NCI-H2107 (cell line): ENCODE measurements around the gene PRKN.

Experiments used
- DNase-seq: peaks from one replicate; lab custom pipeline; 2025; lab: John Stamatoyannopoulos, UW

The PRKN gene

DNA sequence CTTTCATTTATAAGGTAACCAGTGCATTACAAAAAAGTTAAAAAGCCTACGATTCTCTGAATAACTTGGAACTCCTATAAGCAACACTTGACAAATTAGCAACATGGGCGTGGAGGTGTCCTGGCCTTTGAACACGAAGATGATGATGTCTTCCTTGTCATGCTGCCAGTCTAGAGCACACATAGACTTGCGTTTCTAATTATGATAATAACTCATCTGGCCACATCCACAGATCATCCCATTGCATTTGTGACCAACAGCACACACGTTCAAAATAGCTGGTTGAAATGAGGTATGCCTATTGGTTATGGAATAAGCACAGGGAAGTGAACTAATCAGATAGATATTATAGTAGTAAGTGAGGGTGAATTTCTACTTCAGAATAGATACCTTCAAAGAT, 608.9 kb downstream of the PRKN start:
- no peak for DNase-seq

DNA sequence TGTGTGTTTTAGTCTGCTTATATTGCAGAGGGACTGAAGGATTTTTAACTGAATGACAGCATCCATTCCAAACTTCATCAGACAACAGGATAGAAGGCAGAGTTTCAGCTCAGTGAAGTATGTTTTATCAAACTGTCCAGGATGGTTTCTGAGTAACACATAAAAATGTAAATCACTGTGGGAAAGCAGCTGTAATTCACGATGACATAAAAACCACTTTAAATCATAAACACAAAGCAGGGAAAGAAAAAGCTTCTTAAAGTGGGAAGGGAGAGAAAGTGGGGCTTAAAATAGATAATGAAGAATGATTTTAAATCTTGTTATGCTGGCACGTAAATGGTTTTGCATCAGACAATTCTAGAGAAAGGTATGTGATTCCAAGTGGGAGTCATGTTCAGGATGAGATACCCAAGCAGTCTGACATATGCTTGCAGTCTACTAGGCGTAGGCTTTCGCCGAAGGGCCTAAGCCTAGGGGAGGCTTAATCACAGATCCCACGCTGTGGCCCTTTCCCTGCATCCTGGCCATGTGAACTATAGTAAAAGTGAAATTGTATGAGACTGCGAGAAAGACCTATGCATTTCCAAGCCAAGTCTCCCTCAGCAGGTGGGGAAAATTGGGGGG, 610.6 kb downstream of the PRKN start:
- DNase-seq: no peak

DNA sequence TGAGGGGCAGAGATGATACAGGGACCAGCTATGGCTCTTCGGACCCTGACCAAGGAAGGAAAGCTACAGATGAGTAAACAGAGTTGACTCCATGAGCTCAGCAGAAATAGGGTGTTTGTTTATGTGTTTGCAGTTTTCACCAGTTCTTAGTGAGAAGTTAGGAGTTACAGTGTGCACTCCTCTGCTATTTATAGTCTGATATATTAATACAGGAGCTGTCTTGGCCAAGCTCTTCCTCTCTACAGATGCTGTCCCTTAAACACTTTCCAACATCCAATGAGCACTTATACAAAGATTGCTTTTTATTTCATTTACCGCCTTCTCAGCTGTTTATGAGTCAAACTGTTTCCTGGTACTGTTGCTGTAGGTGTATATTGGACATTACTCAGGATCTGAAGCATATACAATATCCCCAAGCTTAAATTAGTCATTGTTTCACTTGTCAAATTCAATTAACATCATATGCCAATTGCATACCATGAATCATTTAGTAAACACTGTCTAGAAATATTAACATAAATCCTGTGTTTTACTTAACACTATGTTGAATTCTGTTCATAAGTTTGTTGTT, 618.0 kb downstream of the PRKN start:
- no peak for DNase-seq

DNA sequence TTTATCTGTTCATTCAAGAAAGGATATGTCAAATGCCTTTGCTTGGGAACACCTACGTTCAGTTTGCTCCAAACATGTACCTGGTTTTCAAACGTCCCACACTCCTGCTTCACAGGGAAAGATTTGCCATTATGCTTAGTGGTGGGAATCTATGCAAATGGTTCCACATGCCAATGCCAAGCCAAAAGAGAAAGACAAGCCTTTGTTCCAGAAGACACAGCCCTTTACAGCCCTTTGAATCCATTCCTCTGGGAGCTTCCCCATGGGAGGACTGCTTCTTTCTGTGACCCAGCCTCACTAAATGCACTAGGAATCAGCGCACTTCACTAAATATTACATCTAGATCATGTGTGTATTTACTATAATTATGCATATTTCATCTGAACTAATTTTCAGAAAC, 619.5 kb downstream of the PRKN start:
- DNase-seq: no peak

DNA sequence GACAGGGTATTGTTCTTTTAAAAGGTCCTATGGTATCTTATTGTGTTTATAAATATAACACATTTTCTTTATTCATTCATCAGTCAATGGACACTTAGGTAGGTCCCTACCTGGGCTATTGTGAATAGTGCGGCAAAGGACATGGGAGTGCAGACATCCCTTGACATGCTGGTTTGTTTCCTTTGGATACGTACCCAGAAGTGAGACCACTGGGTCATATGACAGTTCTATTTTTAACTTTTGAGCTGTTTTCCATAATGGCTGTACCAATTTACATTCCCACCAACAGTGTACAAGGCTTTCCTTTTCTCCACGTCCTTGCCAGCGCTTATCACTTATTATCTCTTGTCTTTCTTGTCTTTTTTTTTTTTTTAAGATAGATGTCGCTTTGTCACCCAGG, 627.5 kb downstream of the PRKN start:
- DNase-seq: no peak

DNA sequence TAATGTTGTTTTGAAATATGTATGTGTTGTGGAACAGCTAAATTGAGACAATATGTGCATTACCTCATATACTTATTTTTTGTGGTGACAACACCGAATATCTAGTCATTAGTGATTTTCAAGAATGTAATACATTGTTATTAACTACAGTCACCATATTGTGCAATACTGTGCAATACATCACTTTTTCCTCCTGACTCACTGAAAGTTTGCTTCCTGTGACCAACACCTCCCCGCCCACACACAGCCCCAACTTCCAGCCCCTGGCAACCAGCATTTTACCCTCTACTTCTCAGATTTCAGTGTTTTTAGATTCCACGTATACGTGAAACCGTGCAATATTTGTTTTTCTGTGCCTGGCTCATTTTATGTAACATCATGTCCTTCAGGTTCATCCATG, 627.9 kb downstream of the PRKN start:
- no peak for DNase-seq

DNA sequence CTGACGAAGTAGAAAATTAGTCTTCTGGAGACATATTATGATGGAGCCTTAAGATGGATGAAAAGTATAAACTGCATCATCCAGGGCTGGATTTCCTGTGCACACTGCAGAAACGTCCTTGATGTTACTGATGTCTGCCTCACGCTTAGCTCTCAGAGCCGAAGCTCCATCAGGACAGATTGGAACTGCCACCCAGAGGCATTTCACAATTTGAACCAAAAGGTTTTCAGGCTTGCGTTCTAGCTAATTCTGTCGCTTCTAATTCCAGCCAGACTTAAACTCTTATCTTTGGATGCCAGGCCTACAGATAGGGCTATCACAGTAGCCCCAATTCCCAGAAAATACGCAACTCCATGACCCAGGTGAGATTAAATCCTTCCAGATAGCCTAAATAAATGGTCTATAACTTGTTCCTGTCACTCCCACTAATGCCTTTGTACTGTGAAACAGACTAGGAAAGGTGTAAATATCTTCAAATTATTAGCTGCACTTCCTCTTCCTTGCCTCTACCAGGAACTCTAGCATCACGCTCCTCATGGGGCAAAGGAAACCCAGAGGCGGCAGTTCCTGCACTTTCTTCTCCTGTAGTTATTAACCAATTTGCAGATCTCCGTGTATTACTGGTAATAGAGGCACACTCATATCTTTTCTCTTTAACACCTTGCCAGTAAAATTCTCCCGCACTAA, 634.6 kb downstream of the PRKN start:
- DNase-seq: no peak

DNA sequence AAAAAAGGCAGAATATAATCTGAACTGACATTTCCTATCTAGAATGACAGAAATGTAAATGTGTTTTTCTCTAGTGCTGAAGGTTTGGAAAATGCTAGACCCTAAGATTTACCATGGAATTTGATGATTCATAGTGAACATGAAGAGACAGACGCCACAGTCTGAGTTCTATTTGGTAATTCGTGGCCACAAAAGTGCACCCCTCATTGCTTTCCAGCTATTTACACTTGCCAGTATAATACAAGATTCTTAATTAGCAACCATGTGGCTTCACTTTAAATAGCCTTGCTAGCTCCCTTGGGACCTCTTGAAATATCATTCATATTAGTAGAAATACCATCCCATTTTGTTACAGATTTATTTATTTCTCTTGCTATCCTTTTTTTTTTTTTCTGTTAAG, 636.8 kb downstream of the PRKN start:
- no peak for DNase-seq

DNA sequence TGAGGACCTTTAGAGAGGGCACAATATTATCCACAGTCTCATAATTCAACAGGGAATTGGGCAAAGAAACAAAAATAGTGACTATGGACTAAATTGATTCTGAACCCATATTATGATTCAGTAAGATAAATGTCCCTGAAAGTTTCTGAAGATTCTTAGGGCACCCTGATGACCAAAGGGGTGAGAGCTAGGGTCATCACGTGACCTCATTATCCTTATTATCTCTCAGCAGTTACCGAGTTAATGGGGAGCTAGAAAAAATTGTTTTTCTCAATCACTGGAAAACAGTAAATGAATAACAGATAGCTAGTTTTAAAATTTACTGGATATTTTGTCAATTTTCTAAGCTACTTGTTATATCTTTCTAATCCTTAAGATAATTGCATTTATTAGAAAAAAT, 639.5 kb downstream of the PRKN start:
- no peak for DNase-seq

DNA sequence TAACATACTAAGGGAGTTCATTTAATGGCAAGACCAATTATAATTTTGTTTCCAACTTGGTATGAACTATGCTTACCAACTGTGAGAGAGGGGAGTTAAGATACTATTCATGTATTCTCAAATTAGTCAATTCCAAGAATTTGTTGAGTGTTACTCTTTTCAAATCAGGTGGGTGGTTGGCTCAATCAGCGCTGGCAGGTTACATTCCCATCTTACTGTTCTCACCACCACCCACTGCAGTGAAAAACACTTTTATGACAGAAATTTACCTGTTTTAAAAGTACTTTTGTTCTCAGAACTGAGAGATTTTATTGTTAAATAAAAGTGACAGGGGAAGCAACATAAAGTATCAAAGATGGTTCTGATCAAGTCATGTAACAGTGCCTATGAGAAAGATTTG, 642.0 kb downstream of the PRKN start:
- DNase-seq: no peak

DNA sequence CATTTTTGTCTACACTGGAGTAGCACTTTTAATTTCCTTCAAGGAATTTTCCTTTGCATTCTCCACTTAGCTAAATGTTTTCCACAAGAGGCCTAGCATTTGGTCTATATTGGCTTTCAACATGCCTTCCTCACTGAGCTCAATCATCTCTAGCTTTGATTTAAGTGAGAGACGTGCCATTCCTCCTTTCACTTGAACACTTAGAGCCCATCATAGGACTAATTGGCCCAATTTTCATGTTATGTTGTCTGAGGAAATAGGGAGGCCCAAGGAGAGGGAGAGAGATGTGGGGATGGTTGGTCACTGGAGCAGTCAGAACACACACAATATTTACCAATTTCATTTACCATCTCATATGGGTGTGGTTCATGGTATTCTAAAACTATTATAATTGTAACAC, 645.0 kb downstream of the PRKN start:
- DNase-seq: no peak

DNA sequence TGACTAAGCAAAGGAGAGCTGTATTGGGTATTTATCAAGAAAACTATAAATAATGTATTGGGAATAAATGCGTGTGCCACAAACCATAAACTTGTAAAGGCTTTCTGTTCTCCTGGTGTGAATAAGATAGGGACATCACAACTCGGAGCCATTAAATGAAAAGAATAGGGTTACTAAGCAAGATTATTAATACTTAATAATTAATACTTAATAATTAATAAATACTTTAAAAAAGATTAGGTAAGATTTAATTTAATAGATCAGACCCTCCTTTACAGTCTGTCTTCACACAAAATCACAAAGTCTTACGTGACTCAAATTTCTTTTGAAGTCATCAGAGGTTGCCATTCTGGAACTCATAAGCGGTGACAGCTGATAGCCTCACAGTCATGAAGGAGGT, 648.9 kb downstream of the PRKN start:
- no peak for DNase-seq

DNA sequence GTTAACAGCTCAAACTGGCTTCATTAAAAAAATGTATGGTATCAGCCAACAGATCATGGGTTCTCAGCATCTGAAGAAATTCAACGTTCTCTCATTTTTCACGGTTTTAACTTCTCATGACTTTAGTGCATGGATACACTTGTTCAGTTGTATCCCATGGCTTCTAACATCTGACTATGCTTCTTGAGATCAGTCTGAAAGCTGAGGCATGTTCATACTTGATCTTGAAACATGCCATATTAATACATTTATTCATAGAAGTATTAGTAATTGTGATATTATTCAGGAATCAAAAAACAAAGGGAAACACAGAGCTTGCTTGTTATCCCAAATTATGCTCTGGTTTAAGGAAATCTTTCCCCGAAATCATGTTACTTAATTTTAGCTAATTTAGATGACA, 649.4 kb downstream of the PRKN start:
- no peak for DNase-seq

DNA sequence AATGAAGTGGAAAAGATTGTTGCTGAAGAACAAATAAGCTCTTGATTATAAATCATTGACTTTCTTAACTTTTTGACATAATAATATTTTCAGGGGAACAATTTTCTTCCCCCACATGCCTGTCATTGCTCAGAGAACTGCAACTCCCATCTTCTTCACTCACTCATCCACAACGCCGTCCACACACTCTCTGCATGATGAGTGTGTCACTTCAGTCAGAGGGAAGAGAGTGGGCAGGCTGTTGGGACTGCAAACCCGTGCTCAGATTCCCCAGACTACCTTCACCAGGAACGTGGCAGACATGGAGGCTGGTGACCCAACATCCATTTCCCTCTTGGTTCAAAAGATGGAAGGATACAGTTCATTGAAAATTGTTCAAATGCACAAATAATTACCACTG, 650.8 kb downstream of the PRKN start:
- DNase-seq: no peak

DNA sequence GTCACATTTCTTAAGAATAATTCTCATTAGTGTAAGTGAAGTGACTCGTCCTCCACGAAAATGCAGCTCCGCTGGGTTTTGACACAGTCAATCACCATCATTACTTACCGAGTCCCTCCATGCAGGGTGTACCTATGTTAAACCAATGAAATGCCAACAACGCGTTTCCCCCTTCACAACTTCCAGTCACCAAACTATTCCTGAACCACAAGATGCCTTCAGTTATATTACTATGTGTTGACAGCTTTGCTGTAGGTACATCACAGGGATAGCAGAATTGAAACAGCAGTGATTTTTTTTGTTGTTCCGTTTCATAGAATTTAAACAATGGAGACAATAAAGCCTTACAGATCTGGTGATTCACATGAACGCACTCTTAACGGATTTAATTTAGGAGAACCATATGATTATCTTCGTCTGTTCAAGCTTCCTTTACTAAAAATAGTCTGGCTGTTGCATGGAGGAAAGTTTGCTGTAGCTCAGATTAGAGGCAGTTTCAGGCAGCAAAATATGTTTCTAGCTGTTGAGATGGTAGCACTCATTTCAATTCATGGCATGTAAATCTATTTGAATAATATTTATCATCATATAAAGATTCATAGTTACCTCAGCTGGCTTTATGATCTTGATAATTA, 652.8 kb downstream of the PRKN start:
- DNase-seq: no peak

DNA sequence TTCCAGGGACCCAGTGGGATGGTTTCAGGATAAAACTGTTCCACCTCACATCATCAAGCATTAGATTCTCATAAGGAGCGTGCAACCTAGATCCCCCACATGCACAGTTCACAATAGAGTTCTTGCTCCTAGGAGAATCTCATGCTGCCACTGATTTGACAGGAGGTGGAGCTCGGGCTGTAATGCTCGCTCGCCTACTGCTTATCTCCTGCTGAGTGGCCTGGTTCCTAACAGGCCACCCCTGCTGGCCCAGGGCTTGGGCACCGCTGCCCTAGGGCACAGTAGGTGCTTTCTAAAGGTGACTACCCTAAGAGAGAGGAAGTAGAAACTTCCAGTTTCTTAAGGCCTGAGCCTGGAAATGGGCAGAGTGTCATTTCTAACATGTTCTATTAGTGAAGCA, 656.9 kb downstream of the PRKN start:
- DNase-seq: no peak

DNA sequence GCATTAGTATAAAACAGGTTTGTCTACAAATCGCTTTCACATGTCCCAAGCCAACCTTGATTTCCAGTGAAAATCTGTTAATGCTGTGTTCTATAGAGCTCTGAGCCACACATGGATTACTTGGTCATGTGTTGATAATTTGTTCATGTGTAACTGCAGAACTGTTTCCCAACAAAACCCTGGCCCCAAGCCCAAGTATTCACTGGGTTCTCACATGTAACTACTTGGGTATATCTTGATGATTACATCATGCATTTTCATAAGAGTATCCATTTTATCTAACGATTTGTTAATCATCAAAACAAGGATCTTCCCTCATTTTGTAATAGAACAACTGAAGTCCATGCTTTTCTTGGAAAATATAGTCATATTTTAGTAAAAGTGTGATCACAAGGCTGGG, 657.6 kb downstream of the PRKN start:
- DNase-seq: no peak

DNA sequence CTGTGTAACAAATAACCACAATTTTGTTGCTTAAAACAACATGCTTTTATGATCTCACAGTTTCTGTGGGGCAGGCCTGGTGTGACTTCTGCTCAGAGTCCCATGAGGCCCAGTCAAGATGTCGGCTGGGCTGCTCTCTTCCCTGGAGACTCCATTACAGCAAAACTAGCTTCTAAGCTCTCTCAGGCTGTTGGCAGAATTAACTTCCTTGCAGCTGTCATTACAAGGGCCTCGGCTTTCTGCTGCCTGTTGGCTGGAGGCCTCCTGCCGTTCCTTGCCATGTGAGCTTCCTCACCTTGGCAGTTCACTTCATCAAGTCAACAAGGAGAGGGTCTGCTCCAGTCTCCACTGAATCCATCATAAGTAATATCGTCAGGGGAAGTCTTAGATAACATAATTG, 659.2 kb downstream of the PRKN start:
- DNase-seq: no peak

DNA sequence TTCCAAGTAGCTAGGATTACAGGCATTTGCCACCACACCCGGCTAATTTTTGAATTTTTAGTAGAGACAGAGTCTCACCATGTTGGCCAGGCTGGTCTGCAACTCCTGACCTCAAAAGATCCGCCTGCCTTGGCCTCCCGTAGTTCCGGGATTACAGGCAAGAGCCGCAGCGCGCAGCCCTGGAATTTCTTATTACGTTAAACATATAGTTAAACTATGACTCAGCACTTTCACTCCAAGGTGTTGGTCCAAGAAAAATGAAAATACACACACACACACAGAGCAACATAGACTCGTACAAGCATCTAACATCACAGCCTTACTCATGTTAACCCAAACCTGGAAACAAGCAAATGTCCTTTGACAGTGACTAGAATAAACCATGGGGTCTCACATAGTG, 663.9 kb downstream of the PRKN start:
- no peak for DNase-seq

DNA sequence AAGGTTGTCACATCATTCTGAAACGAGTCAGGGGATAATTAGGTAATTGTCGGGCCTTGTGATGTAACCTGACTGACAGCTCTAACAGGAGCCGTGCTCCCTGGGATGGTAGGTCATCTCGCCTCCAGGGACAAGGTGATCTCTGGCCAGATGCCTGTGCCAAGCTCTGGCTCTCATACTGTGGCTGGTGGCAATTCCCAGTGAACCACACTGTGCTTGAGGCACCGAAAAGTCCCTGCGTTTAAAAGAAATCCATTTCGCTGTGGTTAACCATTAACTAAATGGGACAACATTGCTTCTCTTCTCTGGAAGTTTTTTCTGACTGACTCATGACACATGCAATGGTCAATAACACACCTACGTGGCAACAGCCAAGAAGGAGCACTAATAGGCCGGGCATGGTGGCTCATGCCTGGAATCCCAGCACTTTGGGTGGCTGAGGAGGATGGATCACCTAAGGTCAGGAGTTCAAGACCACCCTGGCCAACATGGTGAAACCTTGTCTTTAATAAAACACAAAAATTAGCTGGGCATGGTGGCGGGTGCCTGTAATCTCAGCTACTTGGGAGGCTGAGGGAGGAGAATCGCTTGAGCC, 669.2 kb downstream of the PRKN start:
- DNase-seq: no peak

DNA sequence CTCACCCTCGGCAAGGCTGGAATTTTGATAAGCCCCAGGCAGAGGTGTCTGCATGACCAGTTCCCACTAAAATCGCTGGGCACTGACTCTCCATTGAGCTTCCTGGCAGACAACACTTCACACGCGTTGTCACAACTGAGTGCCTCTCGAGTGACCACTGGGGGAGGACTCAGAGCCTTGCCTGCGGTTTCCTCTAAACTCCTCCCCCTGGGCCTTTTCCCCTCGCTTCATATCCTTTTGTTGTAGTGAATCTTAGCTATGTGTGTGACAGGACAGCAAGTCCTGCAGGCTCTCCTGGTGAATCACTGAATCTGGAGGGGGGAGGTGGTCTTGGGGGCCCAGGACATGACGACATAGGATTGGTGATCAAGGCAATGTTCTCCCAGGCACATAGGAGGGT, 670.8 kb downstream of the PRKN start:
- no peak for DNase-seq

DNA sequence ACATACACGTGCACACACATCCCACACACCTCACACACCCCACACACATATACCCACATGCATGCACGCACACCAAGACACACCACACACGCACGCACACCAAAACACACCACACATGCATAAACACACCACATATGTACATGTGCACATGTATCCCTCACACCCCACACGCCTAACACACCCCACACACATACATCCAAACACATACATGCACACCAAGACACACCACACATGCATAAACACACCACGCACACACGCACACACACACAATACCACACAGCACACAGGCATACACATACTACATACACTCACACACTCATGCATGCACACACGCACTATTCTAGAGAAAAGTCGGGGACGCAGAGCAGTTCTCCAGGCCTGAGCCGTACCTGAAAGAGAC, 671.5 kb downstream of the PRKN start:
- DNase-seq: no peak

DNA sequence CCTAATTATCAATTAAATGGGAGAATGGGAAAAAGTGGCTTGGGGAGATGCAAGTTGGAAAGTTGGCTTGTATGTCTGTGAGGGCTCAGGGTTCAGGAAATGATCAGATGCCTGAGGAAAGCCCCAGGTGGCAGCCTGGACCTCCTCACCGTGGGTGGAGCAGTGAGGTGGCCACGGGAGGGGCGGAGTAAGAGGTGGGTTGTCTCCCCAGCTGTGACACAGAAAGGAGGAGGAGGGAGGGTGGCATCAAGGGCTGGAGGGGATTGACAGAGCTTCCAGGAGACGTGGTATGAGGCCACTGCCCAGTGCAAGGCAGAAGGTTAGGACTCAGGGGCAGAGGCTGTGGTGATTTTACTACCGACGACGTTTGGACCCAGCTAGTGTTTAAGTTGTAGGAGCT, 672.2 kb downstream of the PRKN start:
- no peak for DNase-seq
